Kidney (tissue), 14 donors: Measurements from ENCODE around the gene EHD4. TPM values are rescaled to one million over a fixed set of nuclear protein-coding genes. Genes with fewer than 3 reads are reported as not detected.

Experiments
- DNase-seq, 5 donors: peaks; one replicate each; pipeline ENCODE4 v3.0.0-alpha.2; 2013 to 2020
- FAIRE-seq: peaks from 2 replicates; lab custom pipeline; 2012; peaks lifted over from hg19 to GRCh38; lab: Jason Lieb, UNC
- H3K27ac ChIP-seq, 2 donors: one replicate each; pipeline ENCODE4 v1.7.0; 2013; ENCODE audit warnings: low read depth in 2 of 2, low read length in 2 of 2, inconsistent platforms in 1 of 2
- H3K27me3 ChIP-seq: one replicate; pipeline ENCODE4 v1.7.1; 2013; ENCODE audit warnings: low read length, inconsistent platforms; ENCODE audit not compliant: control insufficient read depth, insufficient read depth
- H3K36me3 ChIP-seq, 3 donors: one replicate each; pipeline versions ENCODE4 v1.7.0 to v1.7.1; 2013; ENCODE audit warnings: low read length in 3 of 3, control low read depth in 1 of 3, inconsistent platforms in 1 of 3; ENCODE audit not compliant: insufficient read depth in 3 of 3, control insufficient read depth in 2 of 3
- H3K4me1 ChIP-seq, 3 donors: one replicate each; pipeline versions ENCODE4 v1.7.0 to v1.7.1; 2013; ENCODE audit warnings: low read length in 3 of 3, inconsistent platforms in 1 of 3, low read depth in 1 of 3; ENCODE audit not compliant: control insufficient read depth in 2 of 3, insufficient read depth in 2 of 3
- H3K4me3 ChIP-seq, 3 donors: one replicate each; pipeline versions ENCODE4 v1.7.0 to v1.8.1; 2013; ENCODE audit warnings: low read length in 3 of 3, control low read depth in 1 of 3, inconsistent platforms in 1 of 3
- H3K9ac ChIP-seq, 3 donors: one replicate each; pipeline versions ENCODE4 v1.7.0 to v1.7.1; 2013; ENCODE audit warnings: low read length in 3 of 3, control low read depth in 1 of 3, inconsistent platforms in 1 of 3
- H3K9me3 ChIP-seq, 3 donors: one replicate each; pipeline versions ENCODE4 v1.7.0 to v1.7.1; 2013; ENCODE audit warnings: low read length in 3 of 3, control low read depth in 1 of 3, inconsistent platforms in 1 of 3; ENCODE audit not compliant: control insufficient read depth in 2 of 3, insufficient read depth in 1 of 3
- intact Hi-C: fragments of 100-400 bp; cut with DNase I; formaldehyde crosslinking; loops from one replicate; pipeline ENCODE4 v1.11.1; 2022
- polyA plus RNA-seq: library from polyadenylated mRNA; stranded (reverse); fragments of 350-450 nt; fragmentation: Illumina TruSeq; extraction: RNeasy Lipid Tissue Mini Kit (QIAGEN cat#74804); gene quantifications from one replicate; pipeline ENCODE4 v1.2.3, GENCODE V29; 2014; ENCODE audit warnings: low read depth, low replicate concordance; ENCODE audit not compliant: insufficient read depth
- total RNA-seq: library from RNA; stranded (reverse); fragmentation: NEBNext Ultra II Directional; extraction: Animal tissue kit (Norgen Biotek cat#: 25700); gene quantifications from one replicate; pipeline ENCODE4 v1.2.1, GENCODE V29; 2021
- TF ChIP-seq, protein P1 (sequence below): IDR thresholded peaks from 3 replicates; pipeline ENCODE4 v1.5.1; 2012; ENCODE audit warnings: mild to moderate bottlenecking, moderate library complexity, borderline replicate concordance; ENCODE audit not compliant: insufficient read depth; ENCODE audit errors: extremely low read depth
- donor health status: control.
- donor health status: control.
- donor health status: control.
- donor health status: control.
- donor health status: control.
- donor health status: DM: yes; HTN: yes; CAD: no.
- donor health status: Normal renal cell carcinoma (clear cell type).

The EHD4 gene
- total and polyA plus RNA-seq, 2 donors from 2014 or later: 15.7 to 38.5 TPM

DNA sequence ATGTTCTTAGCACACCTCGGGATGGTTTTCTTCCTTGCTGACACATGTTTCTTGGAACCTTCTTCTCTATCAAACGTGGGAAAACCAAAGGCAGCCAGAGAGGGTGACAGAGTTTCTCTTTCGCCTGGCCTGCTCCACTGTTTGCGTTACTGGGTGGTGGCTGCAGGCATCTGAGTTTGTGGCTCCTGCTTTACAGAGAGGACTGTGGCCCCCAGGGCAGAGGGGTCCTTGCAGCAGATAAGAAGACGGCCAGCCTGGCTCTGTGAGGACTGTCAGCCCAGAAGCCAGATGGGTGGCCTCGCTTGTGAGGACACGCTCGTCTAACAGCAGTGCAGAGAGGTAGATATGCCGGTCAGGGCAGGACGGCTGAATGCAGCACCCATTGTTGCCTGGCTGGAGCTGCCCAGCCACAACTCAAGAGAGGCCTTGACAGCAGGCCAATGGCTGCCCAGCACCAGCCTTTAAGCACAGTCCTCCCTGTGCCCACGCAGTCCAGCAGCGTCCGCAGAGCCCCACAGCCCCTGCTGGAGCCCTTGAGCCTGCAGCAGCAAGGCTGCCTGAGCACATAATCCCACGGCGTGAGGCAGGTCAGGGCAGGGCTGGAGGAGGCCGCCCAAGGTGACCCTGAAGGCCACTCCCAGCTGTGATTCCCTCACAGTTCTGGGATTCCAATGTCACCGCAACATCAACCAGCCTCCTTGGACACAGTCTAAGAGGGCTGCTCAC is 63.5 kb downstream of the EHD4 start:
- Histone ChIP-seq H3K4me1 (peaks cover 0 to 4% (median 3%) of the 10 kb centered on the region in 3 donors), H3K4me3 (no peak overlapping the region), H3K9ac (no peak overlapping the region), H3K27me3 (no peaks in the 10 kb centered on the region), H3K27ac (no peak overlapping the region), H3K36me3 (peaks cover 0 to 17% (median 10%) of the 10 kb centered on the region in 3 donors), H3K9me3 (no peaks in the 10 kb centered on the region)
- DNase-seq (no peak), FAIRE-seq (no peak)
- TF ChIP-seq, protein P1, sequence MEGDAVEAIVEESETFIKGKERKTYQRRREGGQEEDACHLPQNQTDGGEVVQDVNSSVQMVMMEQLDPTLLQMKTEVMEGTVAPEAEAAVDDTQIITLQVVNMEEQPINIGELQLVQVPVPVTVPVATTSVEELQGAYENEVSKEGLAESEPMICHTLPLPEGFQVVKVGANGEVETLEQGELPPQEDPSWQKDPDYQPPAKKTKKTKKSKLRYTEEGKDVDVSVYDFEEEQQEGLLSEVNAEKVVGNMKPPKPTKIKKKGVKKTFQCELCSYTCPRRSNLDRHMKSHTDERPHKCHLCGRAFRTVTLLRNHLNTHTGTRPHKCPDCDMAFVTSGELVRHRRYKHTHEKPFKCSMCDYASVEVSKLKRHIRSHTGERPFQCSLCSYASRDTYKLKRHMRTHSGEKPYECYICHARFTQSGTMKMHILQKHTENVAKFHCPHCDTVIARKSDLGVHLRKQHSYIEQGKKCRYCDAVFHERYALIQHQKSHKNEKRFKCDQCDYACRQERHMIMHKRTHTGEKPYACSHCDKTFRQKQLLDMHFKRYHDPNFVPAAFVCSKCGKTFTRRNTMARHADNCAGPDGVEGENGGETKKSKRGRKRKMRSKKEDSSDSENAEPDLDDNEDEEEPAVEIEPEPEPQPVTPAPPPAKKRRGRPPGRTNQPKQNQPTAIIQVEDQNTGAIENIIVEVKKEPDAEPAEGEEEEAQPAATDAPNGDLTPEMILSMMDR: no peak
- intact Hi-C loops: no loop called here

DNA sequence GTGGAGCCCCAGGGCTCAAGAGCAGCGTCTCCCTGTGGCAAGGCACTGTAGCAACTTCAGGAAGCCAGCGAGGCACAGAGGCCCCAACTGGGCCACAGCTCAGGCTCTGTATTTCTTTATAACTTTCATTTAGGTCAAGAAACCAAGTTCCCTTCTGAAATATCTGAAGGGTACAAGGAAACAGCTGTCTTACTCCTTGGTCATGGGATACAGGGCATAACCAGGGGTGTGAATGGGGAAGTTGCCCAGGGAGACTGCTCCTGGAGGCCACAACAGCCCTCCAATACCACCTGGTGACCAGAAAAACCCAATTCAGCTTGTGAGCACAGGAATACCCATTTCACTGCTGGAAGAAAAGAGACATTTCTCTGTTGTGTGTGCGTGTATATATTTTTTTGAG is 65.2 kb downstream of the EHD4 start:
- Histone ChIP-seq H3K9ac (no peak overlapping the region), H3K4me1 (peaks cover 0 to 4% (median 3%) of the 10 kb centered on the region in 3 donors), H3K27me3 (no peaks in the 10 kb centered on the region), H3K36me3 (peaks cover 0 to 17% (median 10%) of the 10 kb centered on the region in 3 donors), H3K27ac (no peak overlapping the region), H3K9me3 (no peaks in the 10 kb centered on the region), H3K4me3 (no peak overlapping the region)
- intact Hi-C loops: no loop called here
- DNase-seq (no peak), FAIRE-seq (no peak)
- TF ChIP-seq, protein P1: no peak

DNA sequence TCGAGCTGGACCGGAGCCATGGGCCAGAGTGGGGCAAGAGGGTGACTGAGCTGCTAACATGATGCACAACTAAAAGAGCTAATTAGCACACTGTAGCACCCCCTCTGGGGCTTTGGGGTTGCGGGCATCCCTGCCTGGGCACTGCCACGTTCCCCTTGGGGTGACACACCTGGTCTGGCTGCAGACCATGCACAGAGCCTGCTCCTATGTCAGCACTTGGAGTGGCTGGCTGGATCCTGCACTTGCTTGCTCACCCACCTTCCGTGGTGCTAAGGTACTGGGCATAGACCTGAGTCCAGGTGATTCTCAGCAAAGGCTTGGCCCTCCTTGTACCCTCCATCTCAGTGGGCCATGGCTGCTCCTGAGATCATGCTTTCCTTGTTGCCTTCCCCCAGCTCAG is 65.7 kb downstream of the EHD4 start:
- TF ChIP-seq, protein P1: no peak
- peaks cover 0 to 17% (median 12%) of the 10 kb centered on the region in 3 donors for H3K36me3 ChIP-seq
- no peaks in the 10 kb centered on the region for H3K9me3 ChIP-seq
- no peak overlapping the region for H3K27ac ChIP-seq
- H3K27me3 ChIP-seq: no peaks in the 10 kb centered on the region
- no peak overlapping the region for H3K4me3 ChIP-seq
- peaks cover 0 to 4% (median 3%) of the 10 kb centered on the region in 3 donors for H3K4me1 ChIP-seq
- no peak for DNase-seq
- H3K9ac ChIP-seq: no peak overlapping the region
- FAIRE-seq: no peak
- intact Hi-C loops: no loop called here
